ENCODE data around the gene SLC5A7. TPM values are rescaled to one million over a fixed set of nuclear protein-coding genes. Genes with fewer than 3 reads are reported as not detected.

The SLC5A7 gene
- total RNA-seq, 4 donors from 2014 or later: not detected

Other genes with a start within 250 kb of the SLC5A7 start
- gene RGPD4, start 159.6 kb upstream of the SLC5A7 start, total RNA-seq: not detected

All from omental fat pad (tissue), 4 donors.